Osteocyte (in vitro differentiated cells): ENCODE measurements around the gene PDGFA. TPM values are rescaled to one million over a fixed set of nuclear protein-coding genes. Genes with fewer than 3 reads are reported as not detected.

Experiments
- DNase-seq: peaks from one replicate; pipeline ENCODE4 v3.0.0; 2021; ENCODE audit warnings: mixed read lengths; ENCODE audit not compliant: unreplicated experiment; ENCODE audit errors: extremely low spot score
- H3K27ac Mint-ChIP-seq: one replicate; pipeline ENCODE4 v1.8.0; 2021; ENCODE audit warnings: mild to moderate bottlenecking, mixed read lengths; ENCODE audit not compliant: unreplicated experiment
- H3K27me3 Mint-ChIP-seq: one replicate; pipeline ENCODE4 v1.8.0; 2021; ENCODE audit warnings: mixed read lengths; ENCODE audit not compliant: unreplicated experiment
- H3K36me3 Mint-ChIP-seq: one replicate; pipeline ENCODE4 v1.8.0; 2021; ENCODE audit warnings: mixed read lengths; ENCODE audit not compliant: unreplicated experiment
- H3K4me1 Mint-ChIP-seq: one replicate; pipeline ENCODE4 v1.8.0; 2021; ENCODE audit warnings: mixed read lengths; ENCODE audit not compliant: unreplicated experiment
- H3K4me3 Mint-ChIP-seq: one replicate; pipeline ENCODE4 v1.8.0; 2021; ENCODE audit warnings: mild to moderate bottlenecking, moderate library complexity, mixed read lengths; ENCODE audit not compliant: unreplicated experiment
- H3K9me3 Mint-ChIP-seq: one replicate; pipeline ENCODE4 v1.8.0; 2021; ENCODE audit warnings: mixed read lengths; ENCODE audit not compliant: unreplicated experiment
- CTCF ChIP-seq: fragments of 200-600 bp; sonication (generic); IDR thresholded peaks from 2 replicates; pipeline ENCODE4 v1.5.0; 2021; ENCODE audit warnings: antibody characterized with exemption, mild to moderate bottlenecking, moderate library complexity
- total RNA-seq: library from RNA; stranded (reverse); gene quantifications from 2 replicates; pipeline ENCODE4 v1.2.1, GENCODE V29; 2021

PDGFA gene
- total RNA-seq, 1 donor from 2014 or later, result 93.6 TPM

GRCh38 chr7:490461-491291 lies 29.0 kb downstream of the PDGFA start:
- H3K36me3 Mint-ChIP-seq, result peaks cover 2% of the 10 kb centered on the region
- no peak for DNase-seq
- H3K9me3 Mint-ChIP-seq, result no peaks in the 10 kb centered on the region
- H3K27me3 Mint-ChIP-seq, result no peaks in the 10 kb centered on the region
- no peak overlapping the region for H3K27ac Mint-ChIP-seq
- H3K4me3 Mint-ChIP-seq, result no peak overlapping the region
- H3K4me1 Mint-ChIP-seq, result peaks cover 32% of the 10 kb centered on the region
- TF ChIP-seq CTCF, result no peak

- H3K36me3 Mint-ChIP-seq, result no peaks in the 10 kb centered on the region
- H3K4me3 Mint-ChIP-seq, result no peak overlapping the region
- H3K27me3 Mint-ChIP-seq, result no peaks in the 10 kb centered on the region
- H3K9me3 Mint-ChIP-seq, result no peaks in the 10 kb centered on the region
- no peak for DNase-seq
- peaks cover 37% of the 10 kb centered on the region for H3K4me1 Mint-ChIP-seq
- no peak overlapping the region for H3K27ac Mint-ChIP-seq
- no peak for TF ChIP-seq CTCF
Observed at GRCh38 chr7:489876-490275, 29.8 kb downstream of the PDGFA start.

GRCh38 chr7:486216-486743 lies 33.4 kb downstream of the PDGFA start:
- H3K4me3 Mint-ChIP-seq, result no peak overlapping the region
- no peak for DNase-seq
- H3K9me3 Mint-ChIP-seq, result peaks cover 11% of the 10 kb centered on the region
- no peak overlapping the region for H3K27ac Mint-ChIP-seq
- peaks cover 36% of the 10 kb centered on the region for H3K4me1 Mint-ChIP-seq
- H3K27me3 Mint-ChIP-seq, result peaks cover 10% of the 10 kb centered on the region
- TF ChIP-seq CTCF, result no peak
- H3K36me3 Mint-ChIP-seq, result no peaks in the 10 kb centered on the region

GRCh38 chr7:485188-486081 lies 34.2 kb downstream of the PDGFA start:
- DNase-seq, result no peak
- Mint-ChIP-seq H3K9me3 (peaks cover 11% of the 10 kb centered on the region), H3K4me3 (no peak overlapping the region), H3K27ac (no peak overlapping the region), H3K36me3 (no peaks in the 10 kb centered on the region), H3K4me1 (peaks cover 36% of the 10 kb centered on the region), H3K27me3 (peaks cover 10% of the 10 kb centered on the region)
- TF ChIP-seq CTCF, result no peak
